ENCODE results near the gene KLHL29.

KLHL29 gene

DNA sequence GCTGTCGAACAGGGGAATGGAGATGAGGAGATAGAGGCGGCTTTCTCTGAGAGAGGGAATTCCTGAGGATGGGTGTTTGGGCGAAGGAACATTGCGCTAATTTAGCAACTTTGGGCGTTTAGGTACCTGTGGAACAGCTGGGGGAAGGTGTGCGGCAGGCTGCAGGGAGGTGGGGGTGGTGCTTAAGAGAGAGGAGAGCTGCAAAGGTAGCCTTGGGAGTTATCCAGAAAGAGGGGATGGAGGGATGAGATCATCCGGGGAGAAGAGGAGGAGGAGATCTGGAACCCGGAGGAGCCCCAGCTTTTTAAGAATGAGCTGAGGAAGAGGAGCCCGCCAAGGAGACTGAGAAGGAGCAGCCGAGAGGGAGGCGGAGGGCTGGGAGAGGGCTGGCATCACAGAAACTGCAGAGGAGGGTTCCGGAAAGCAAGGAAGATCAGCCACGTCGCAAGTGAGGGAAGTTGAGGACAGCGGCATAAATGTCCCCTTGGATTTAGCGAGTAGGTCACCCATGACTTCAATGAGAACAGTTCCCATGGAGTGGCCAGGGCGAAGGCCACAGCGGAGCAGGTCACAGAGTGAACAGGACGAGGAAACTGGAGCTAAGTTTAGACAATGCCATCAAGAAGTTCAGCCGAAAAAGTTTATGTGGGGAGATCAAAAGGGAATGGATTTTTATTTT, 174.7 kb downstream of the KLHL29 start:
- no peak for DNase-seq

DNA sequence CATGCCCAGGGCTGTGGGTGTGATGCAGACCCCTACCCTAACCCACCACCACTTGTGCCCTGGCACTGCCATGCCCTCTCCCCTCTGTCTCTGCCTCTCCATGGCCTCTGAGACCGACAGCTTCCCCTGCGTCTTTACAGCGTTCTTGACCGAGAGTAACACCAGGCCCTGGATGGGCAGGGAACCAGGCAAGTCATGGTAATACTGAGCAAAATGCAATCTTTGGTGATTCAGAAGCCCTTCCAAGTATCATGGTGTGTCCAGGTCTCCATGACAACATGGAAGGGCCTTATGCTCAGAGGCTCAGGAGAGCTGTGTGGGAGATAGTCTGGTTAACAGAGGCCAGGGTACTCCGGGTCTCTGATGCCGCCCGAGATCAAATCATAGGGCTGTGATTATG, 176.1 kb downstream of the KLHL29 start:
- peak; percentile 18 for DNase-seq

DNA sequence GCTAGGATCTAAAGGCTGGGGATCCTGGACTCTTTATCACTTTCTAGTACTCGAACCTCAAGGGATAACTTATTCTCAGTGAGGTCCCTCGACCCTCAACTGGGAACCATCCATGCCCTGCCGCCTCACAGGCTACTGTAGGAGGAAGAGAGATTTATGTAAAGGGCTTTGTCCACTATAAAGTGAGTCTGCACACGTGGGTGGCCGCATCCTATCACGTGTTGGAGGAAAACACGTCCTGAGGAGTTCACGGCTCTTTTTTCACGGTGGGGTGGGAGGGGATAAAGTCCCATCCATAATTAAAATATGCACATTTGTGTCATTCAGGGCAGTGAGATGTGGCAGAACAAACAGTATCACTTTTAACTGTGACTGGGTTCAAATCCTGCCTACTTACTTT, 176.6 kb downstream of the KLHL29 start:
- no peak for DNase-seq

DNA sequence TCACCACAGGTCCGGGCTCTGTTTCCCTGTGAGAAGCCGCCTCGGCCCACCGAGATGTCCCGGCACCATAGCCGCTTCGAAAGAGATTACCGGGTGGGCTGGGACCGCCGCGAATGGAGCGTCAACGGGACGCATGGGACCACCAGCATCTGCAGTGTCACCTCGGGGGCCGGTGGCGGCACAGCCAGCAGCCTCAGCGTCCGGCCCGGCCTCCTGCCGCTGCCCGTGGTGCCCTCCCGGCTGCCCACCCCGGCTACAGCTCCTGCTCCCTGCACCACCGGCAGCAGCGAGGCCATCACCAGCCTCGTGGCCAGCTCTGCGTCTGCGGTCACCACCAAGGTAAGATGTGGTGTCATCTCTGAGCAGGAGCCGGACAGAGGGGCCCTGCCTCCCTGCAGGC, 177.2 kb downstream of the KLHL29 start:
- no peak for DNase-seq

DNA sequence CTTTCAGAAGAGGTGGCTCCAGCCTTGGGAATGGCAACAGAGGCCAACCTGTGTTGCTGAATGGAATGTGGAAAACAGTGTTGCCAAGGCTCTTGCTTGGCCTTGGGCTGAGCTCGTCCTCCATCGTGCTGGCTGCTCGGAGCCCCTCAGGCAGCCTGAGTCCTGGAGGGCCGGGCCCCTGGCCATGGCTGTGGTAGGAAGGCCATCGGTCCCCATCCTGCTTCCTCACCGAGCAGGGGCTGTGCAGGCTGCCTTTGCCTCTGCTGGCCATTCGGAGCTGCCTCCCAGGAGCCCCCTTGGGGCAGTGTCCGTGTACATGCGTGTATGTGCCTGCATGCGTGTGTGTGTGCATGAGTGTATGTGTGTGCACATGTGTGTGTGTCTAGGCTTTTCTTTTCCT, 178.2 kb downstream of the KLHL29 start:
- no peak for DNase-seq

DNA sequence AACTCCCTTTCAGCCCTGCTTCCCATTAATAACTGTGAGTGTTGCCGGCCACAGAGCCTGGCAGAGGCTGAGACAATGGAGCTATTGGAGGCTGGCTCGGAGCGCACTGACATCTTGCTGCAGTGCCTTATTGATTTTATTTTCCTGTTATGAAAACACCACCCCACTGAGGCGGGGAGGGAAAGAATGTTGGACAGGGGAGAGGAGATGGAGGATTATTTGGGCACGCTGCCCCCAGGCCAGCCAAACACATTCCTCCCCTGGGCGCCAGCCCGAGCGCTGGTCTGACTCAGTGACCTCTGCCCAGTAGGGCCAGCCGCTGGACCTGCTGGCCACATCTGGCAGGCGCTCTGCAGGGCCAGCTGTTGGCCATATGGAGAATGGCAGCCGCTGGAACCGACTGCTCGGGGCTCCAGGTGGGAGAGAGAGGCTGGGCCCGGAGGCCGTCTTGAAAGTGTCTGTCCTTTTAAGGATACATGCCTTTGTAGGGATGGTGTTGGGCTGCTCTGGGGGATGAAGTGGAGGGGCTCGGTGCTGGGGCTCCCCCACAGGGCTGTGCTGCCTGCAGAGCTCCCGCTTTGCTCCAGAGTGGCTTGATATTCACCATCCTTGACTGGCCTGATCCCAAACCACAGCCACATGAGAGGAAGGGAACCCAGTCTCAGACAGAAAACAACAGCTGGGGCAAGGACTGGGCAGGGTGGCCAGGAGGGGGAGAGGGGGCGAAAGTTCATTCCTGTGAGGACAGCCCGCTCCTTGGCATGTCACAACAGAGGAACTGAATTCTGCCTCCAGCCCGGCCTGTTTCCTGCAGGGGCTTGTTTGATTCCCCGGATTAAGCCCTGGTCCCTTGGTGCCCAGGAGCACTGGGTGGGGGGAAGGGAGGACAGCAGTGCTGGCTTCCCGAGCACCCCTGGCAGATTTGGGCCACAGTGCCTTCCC, 179.0 kb downstream of the KLHL29 start:
- peak; percentile 19 for DNase-seq

DNA sequence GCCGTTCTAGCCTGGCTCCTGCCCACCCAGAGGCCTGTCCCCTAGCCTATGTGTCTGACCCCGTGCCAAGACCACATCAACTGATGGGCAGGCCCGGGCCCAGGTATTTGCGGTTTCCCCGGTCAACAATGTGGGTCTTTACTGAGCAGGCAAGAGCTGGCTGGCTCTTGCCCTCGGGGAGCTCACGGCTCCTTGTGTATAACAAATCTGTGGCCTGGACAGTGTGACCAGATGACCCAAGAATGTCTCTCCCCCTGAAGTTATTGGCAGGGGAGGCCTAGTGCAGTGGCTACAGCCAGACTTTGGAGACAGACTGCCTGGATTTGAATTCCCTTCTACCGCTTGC, 179.6 kb downstream of the KLHL29 start:
- no peak for DNase-seq

DNA sequence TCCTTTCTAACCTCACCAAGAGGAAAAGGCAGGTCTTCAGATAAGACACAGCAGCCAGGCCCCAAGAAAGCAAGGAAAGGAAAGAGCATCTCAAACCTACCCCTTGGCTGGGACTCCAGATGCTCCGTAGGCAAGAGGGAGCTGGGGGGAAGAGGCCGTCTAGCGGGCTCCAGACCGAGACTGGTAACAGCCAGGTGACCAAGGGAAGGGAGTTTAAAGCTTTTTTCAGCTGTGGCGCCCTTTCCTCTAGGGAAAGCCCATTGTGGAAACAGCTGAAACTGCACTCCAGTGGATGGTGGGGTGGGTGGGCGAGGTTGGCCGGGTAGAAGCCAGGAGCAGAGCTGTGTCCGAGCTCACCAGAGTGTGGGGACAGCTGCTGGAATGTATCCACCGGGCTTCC, 180.4 kb downstream of the KLHL29 start:
- no peak for DNase-seq

DNA sequence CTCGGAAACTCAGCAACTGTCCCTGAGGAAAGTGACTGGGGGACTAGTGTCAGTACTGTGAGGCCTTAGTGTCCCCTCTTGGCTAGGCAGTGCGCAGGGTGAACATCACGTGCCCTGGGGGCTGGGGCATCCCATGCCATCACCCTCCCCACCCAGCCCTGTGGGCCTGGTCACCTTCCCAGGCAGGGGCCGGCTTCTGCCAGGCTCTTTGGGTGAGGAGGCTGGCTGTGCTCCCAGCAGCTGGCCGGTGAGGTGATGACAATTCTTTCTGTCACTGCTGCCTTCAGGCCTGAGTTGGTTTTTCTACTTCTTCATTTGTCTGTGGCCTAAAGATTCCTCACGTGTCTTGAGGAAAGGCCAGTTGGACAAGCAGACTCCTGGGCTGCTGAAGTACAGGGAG, 180.8 kb downstream of the KLHL29 start:
- DNase-seq, result no peak

DNA sequence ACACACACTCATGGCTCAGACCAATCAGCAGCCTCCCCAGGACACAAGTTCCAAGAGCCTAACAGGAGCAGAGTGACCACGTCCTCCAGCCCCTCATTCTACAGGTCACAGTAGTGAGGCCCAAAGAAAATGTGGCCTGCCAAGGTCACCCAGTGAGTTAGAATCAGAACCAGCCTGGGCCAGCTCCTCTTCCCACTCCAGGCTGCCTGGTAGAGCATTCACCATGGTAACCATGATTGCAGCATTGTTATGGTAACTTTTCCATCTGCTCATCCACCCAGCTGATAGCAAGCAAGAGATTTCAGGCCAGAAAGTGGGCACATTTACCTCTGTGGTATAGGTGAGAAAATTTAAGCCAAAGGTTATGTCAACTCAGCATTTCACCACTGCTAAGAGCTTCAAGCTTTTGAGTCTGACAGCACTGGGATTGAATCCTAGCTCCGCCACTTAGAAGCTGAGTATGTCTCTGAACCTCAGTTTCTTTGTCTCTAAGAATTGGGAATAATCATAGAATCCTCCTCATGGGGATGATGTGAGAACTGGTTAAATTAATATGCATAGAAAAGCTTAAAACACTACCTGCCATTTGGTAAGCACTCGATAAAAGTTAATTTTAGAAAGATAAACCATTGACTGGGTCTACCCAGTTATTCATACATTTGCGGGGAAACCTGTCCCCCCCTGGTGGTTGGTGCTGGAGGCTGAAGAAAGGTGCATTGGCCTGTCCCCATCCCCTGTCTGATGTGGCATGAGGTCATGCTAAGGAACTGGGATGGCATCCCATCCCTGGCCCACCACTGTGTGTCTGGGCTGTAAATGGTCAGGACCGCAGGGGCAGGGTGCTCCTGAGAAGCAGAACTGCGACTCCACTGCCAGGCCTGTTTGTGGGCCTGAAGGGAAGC, 181.5 kb downstream of the KLHL29 start:
- DNase-seq, result peak; percentile 30

DNA sequence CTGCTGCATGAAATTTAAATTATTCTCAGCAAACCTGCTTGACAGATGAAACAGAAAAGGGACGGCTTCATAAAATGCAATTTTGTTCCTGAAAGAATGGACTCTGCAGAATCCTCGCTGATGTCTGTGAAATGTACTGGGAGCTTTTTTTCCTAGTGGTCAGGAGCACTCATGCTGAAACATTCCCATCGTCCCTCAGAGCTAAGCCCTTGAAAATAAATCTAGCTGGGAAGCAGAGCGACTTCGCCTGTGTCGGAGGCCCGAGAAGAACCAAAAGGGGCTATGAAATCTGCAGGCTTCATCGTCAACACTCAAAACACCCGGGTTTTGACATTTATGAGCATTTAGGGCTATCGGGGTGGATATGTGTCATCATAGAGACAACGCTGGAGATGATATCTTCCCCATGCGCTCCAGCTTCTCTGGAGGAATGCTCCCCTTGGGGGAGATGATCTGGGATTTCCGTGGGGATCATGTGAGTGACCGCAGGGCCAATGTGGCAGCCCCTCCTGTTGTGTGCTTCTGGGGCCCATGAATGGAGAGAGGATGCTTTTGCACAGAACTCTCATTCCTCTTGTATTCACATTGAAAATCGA, 182.3 kb downstream of the KLHL29 start:
- DNase-seq, result no peak

DNA sequence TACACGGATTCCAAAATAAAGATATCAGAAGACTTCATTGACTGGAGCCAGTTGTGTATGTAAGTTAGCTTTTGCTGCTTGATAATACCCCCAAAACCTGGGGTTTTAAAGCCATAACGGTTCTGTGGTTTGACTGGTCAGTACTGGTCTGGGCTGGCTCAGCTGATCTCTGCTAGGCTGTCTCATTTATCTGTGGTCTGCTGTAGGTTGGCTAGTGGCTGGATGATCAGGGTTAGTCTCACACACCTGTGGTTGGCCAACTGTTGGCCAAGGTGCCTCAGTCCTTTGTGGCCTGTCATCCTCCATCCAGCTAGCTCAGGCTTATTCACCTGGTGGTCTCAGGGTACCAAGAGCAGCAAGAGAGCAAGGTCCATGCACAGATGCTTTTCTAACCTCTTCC, 183.2 kb downstream of the KLHL29 start:
- DNase-seq, result no peak

DNA sequence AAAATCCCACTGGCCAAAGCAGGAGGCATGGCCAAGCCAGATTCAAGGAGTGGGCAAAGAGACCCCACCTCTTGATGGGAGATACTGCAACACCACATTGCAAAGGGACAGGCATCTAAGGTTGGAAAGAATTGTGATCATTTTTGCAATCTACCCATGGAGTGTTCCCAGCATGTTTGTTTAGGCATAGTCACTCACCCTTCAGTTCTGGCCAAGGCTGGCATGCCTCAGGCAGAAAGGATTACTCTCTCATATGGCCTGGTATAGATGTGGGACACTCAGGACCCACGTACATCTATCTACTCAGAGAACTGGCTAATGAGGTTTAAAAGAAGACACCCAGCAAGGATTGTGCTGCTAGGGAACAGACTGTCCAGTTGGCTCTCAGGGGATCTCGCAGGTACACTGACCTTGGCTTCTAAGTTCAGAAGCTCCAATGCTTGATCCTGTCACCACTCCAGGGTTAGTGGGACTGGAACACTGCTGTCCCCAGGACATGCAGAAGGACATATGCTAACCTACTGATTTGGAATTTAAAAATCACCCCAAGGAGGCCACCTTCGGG, 183.7 kb downstream of the KLHL29 start:
- DNase-seq, result no peak

DNA sequence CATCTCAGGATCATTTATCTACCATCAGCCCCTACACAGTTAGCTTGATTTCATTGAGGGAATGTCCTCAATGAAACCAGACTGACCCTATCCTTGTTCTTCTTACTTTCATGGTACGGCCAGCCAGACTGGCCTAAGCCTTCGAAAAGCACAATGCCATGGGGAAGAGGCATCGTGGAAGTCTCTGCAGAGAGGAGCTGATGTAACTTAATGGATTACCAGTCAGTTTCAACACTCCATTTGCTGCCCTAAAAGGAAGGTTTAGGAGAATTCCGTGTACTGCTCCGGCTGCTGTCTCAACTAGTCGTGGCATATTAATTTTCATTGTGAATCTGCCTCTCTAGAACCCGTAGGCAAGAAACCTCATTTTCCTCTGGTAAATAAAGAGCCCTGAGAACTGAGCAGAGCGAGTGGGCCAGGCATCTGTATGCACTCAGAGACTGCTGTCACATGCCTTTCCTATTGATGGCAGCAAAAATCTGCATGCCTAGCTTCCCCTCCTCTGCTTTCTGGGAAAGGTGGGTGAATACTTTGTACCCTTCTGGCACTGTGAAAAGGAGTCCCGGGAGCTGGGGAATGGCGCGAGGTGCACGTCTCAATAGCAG, 184.9 kb downstream of the KLHL29 start:
- DNase-seq, result no peak

DNA sequence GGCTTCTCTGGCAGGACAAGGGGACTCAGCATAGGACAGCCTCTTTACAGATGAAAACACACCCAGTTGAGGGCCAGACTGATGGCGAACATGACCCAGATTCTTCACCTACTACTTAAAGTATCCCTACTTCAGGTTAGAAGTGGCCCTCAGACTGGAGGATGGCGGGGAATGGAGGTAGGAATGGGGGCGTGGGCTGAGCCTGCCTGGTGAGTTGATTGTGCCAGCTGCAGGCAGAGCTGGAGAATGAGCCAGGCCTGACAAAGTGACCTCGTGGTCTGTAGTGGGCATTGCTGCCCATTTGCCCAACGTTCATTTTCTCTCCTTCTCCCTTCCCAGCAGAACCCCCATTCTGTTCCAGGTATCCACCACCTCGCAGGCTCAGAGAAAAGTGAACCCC, 186.1 kb downstream of the KLHL29 start:
- no peak for DNase-seq

DNA sequence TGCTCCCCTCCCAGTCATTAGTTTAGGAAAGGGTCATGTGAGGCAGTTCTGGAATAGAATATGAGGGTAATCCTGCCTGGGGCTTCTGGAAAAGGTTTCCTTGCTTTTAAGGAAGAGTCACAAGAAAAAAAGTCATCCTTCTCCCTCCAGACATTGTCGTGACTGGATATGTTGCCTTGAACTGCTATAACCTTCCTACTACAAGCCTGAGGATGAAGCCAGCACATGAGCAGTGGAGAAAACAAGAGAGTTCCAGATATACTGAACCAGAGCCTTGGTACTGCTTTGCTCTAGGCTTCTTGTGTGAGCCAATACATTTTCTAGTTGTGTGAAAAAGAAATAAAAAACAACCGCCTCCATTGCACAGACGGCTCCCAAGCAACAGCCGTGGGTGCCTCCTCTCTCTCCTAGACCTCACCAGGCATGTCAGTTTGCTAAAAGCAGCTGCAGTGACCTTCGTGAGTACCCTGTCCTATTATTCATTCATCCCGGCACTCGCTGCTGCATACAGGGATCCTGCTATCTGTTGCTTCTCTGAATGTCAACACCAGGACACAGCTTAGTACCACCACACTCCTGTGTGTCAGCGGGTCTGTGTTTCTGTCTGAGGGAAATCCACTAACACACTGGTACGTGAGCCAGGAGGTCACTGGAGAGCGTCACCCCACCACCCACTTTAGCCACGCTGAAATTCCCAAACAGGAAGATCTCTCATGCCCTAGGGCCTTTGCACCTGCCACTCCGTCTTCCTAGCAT, 186.7 kb downstream of the KLHL29 start:
- DNase-seq, result no peak

DNA sequence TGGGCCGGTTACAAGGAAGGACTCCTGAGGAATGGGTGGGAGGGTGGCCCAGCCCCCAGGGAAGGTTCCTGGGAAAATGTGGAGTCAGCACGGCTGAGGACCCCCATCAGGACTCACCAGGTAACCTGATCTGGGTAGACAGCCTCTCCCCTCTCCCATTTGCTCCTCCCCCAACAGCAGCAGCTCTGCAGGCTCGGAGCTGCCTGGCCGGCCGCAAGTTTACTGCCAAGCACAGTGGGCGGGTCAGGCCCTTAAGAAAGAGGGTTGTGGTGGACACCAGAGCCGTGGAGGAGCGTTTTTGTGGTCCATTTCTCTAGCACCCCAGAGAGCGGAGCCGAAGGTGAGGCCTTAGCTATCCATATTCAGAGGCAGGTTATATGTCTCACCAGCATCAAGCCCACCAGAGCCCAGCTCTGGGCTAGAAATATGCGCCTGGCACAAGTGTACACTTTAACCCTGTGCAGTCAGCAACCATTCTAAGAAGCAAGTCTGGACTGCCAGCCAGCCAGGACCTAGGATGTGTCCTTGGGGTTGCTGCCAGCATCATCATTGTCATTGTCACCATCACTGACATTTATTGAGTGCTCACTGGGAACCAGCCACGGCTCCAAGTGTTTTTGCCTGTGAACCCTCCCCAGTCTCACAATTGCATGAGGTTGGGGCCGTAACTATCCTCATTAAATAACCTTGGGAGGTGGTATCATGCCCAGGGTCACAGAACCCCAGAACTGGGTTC, 190.1 kb downstream of the KLHL29 start:
- DNase-seq, result no peak

DNA sequence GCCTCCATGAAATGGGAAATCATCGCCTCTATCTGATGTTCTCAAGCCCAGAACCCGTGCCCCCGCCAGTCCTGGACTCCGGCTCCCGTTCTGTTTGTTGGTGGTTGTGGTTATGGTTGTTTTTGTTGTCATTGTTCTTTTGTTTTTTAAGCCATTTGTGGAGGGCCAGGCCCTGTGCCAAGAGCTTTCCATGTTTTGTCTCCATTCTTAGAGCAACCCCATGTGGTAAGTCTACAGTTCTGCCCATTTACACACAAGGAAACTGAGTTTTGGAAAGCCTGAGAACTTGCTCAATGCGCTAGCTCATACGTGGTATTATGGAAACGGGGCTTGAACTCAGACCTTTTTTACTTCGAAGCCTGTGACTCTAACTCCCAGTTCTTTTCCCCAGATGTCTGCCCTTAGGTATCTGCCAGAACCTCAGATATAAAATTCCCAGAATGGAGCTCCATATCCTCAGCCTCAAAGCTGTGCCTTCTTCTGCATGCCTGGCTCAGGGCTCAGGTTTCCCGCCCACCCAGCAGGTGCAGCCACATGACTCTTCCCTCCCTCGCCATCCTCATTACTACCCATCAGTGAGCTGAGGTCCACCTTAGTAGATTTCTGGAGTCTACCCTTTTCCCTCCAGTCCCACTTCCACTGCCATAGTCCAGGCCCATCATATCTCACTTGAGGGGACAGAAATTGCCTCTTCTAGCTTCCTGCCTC, 194.1 kb downstream of the KLHL29 start:
- DNase-seq, result no peak

DNA sequence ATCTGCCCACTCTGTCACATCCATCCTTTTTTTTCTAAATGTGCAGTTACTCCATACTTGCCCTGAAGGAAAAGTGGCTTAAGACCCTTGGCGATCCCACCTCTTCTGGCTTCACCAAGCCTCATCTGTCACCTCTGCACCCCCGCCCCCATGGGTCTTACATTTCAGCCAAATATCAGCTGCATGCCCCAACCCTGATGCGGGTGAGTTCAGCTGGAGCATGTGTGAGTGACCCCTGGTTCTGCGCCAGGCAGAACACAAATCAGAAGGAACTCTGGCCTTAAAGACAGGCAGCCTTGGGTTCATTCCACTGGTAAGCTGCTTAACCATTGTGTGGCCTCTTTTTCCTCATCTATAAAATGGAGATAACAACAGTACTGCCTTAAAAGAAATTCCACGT, 194.7 kb downstream of the KLHL29 start:
- no peak for DNase-seq

DNA sequence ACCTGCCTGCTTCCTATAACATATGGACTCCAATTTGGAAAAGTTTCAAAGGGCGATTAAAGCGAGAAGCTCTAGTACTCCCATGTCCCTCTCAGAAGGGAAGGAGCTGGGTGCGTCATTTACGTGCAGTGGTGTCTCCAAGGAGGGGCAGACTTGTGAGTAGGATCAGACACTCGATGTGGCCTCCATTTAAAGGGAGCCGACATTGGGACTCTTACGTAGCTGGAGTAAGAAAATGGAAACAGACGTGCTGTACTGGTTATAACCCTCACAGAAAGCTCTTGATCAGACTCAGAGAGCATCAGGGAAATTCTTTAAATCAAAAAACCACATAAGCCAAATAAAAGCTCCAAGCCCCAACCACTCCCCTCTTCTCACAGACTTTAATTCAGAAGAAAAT, 198.5 kb downstream of the KLHL29 start:
- DNase-seq, result no peak

Data from fibroblast of skin of right biceps (primary cell).